ENCODE results near the gene TRIM46. TPM values are rescaled to one million over a fixed set of nuclear protein-coding genes. Genes with fewer than 3 reads are reported as not detected.
"Not testable (repeated sequence)": the region's sequence is repeated elsewhere in the genome, so short reads cannot be mapped to it uniquely, and the experiment has no call there.

The TRIM46 gene
- total RNA-seq, 2 experiments from 2014 or later, result 4.6 to 4.9 TPM

GRCh38 chr1:155186067-155186793, 12.6 kb downstream of the TRIM46 start:
- Mint-ChIP-seq H3K27me3 (no peaks in the 10 kb centered on the region), H3K36me3 (peaks cover 6% of the 10 kb centered on the region), H3K4me1 (peaks cover 4% of the 10 kb centered on the region), H3K4me3 (no peak overlapping the region), H3K27ac (no peak overlapping the region), H3K9me3 (no peaks in the 10 kb centered on the region)
- DNase-seq, result no peak

GRCh38 chr1:155186794-155187455, 13.3 kb downstream of the TRIM46 start:
- Mint-ChIP-seq H3K4me3 (no peak overlapping the region), H3K27ac (no peak overlapping the region), H3K36me3 (peaks cover 4% of the 10 kb centered on the region), H3K27me3 (no peaks in the 10 kb centered on the region), H3K4me1 (peaks cover 5% of the 10 kb centered on the region), H3K9me3 (no peaks in the 10 kb centered on the region)
- no peak for DNase-seq

- Mint-ChIP-seq H3K9me3 (no peaks in the 10 kb centered on the region), H3K4me1 (peaks cover 10% of the 10 kb centered on the region), H3K36me3 (no peaks in the 10 kb centered on the region), H3K4me3 (no peak overlapping the region), H3K27ac (no peak overlapping the region), H3K27me3 (no peaks in the 10 kb centered on the region)
- no peak for DNase-seq
Observed at GRCh38 chr1:155187456-155187891, 13.8 kb downstream of the TRIM46 start.

- Mint-ChIP-seq H3K27ac (peak overlapping the region; percentile 65), H3K27me3 (peaks cover under 1% of the 10 kb centered on the region), H3K9me3 (no peaks in the 10 kb centered on the region), H3K36me3 (no peaks in the 10 kb centered on the region), H3K4me3 (no peak overlapping the region), H3K4me1 (peaks cover 16% of the 10 kb centered on the region)
- DNase-seq, result no peak
Observed at GRCh38 chr1:155188268-155188667, 14.6 kb downstream of the TRIM46 start.

- H3K4me3 Mint-ChIP-seq, H3K27me3 Mint-ChIP-seq, H3K9me3 Mint-ChIP-seq, H3K36me3 Mint-ChIP-seq, DNase-seq, H3K27ac Mint-ChIP-seq: not testable (repeated sequence)
- peaks cover 29% of the 10 kb centered on the region for H3K4me1 Mint-ChIP-seq
Observed at GRCh38 chr1:155189926-155190325, 16.3 kb downstream of the TRIM46 start.

- no peaks in the 10 kb centered on the region for H3K9me3 Mint-ChIP-seq
- no peak overlapping the region for H3K4me3 Mint-ChIP-seq
- peak overlapping the region; percentile 84 for H3K27ac Mint-ChIP-seq
- no peak for DNase-seq
- peaks cover 5% of the 10 kb centered on the region for H3K27me3 Mint-ChIP-seq
- peaks cover 6% of the 10 kb centered on the region for H3K36me3 Mint-ChIP-seq
- peaks cover 41% of the 10 kb centered on the region for H3K4me1 Mint-ChIP-seq
Observed at GRCh38 chr1:155191904-155192303, 18.3 kb downstream of the TRIM46 start.

GRCh38 chr1:155192346-155193274, 19.0 kb downstream of the TRIM46 start:
- no peak for DNase-seq
- peaks cover 7% of the 10 kb centered on the region for H3K36me3 Mint-ChIP-seq
- peak overlapping the region; percentile 100 for H3K27ac Mint-ChIP-seq
- peak overlapping the region; percentile 95 for H3K4me3 Mint-ChIP-seq
- H3K4me1 Mint-ChIP-seq, result peaks cover 41% of the 10 kb centered on the region
- H3K9me3 Mint-ChIP-seq, result no peaks in the 10 kb centered on the region
- H3K27me3 Mint-ChIP-seq, result peaks cover 5% of the 10 kb centered on the region

GRCh38 chr1:155193275-155193990, 19.8 kb downstream of the TRIM46 start:
- H3K4me1 Mint-ChIP-seq, result peaks cover 37% of the 10 kb centered on the region
- DNase-seq, result peak; percentile 84
- H3K9me3 Mint-ChIP-seq, result no peaks in the 10 kb centered on the region
- H3K27me3 Mint-ChIP-seq, result peaks cover 5% of the 10 kb centered on the region
- H3K36me3 Mint-ChIP-seq, result peaks cover 12% of the 10 kb centered on the region
- H3K27ac Mint-ChIP-seq, result peak overlapping the region; percentile 100
- peak overlapping the region; percentile 95 for H3K4me3 Mint-ChIP-seq

GRCh38 chr1:155193991-155194240, 20.3 kb downstream of the TRIM46 start:
- Mint-ChIP-seq H3K4me3 (peak overlapping the region; percentile 95), H3K36me3 (peaks cover 12% of the 10 kb centered on the region), H3K27ac (peak overlapping the region; percentile 100), H3K4me1 (peaks cover 37% of the 10 kb centered on the region)
- not testable (repeated sequence) for DNase-seq, H3K27me3 Mint-ChIP-seq, H3K9me3 Mint-ChIP-seq

GRCh38 chr1:155195201-155196102, 21.8 kb downstream of the TRIM46 start:
- no peak for DNase-seq
- Mint-ChIP-seq H3K9me3 (no peaks in the 10 kb centered on the region), H3K27ac (peak overlapping the region; percentile 77), H3K4me3 (peak overlapping the region; percentile 84), H3K36me3 (peaks cover 12% of the 10 kb centered on the region), H3K4me1 (peaks cover 37% of the 10 kb centered on the region), H3K27me3 (peaks cover 5% of the 10 kb centered on the region)

GRCh38 chr1:155196103-155196892, 22.6 kb downstream of the TRIM46 start:
- Mint-ChIP-seq H3K4me3 (peak overlapping the region; percentile 84), H3K4me1 (peaks cover 37% of the 10 kb centered on the region), H3K36me3 (peaks cover 12% of the 10 kb centered on the region), H3K27ac (no peak overlapping the region), H3K9me3 (no peaks in the 10 kb centered on the region), H3K27me3 (peaks cover 5% of the 10 kb centered on the region)
- DNase-seq, result no peak

GRCh38 chr1:155196893-155197638, 23.4 kb downstream of the TRIM46 start:
- DNase-seq, result no peak
- H3K4me3 Mint-ChIP-seq, result no peak overlapping the region
- no peak overlapping the region for H3K27ac Mint-ChIP-seq
- H3K4me1 Mint-ChIP-seq, result peaks cover 35% of the 10 kb centered on the region
- H3K27me3 Mint-ChIP-seq, result peaks cover 5% of the 10 kb centered on the region
- peaks cover 12% of the 10 kb centered on the region for H3K36me3 Mint-ChIP-seq
- no peaks in the 10 kb centered on the region for H3K9me3 Mint-ChIP-seq
